IPS DF 4.7 (cell line): ENCODE measurements around the gene NSA2.

Experiments
- DNase-seq: peaks from one replicate; pipeline ENCODE4 v3.0.0-alpha.2; 2013; ENCODE audit warnings: low spot score; ENCODE audit errors: extremely low read depth

NSA2 gene

GRCh38 chr5:74810915-74811314 is 43.9 kb downstream of the NSA2 start:
- no peak for DNase-seq

- DNase-seq: peak; percentile 78
These were observed 49.8 kb downstream of the NSA2 start for GRCh38 chr5:74816875-74817274.

- no peak for DNase-seq
These were observed 55.2 kb downstream of the NSA2 start for GRCh38 chr5:74822288-74822687.

GRCh38 chr5:74829413-74829812 is 62.4 kb downstream of the NSA2 start:
- DNase-seq: no peak
